Fibroblast of peridontal ligament (primary cell): Measurements from ENCODE around the gene SLC1A7.

Experiments
- DNase-seq: peaks from one replicate; pipeline ENCODE4 v3.0.0-alpha.2; 2010; ENCODE audit errors: extremely low read depth

The SLC1A7 gene

GRCh38 chr1:53091841-53092645 lies 50.4 kb downstream of the SLC1A7 start:
- DNase-seq: no peak

- DNase-seq: no peak
Measured at GRCh38 chr1:53090227-53091147, 52.0 kb downstream of the SLC1A7 start.

- DNase-seq: peak; percentile 9
Measured at GRCh38 chr1:53089478-53090226, 52.8 kb downstream of the SLC1A7 start.

GRCh38 chr1:53088616-53089300 lies 53.7 kb downstream of the SLC1A7 start:
- DNase-seq: no peak

- DNase-seq: no peak
Measured at GRCh38 chr1:53087332-53088285, 54.8 kb downstream of the SLC1A7 start.

GRCh38 chr1:53086491-53087070 lies 55.9 kb downstream of the SLC1A7 start:
- DNase-seq: no peak

DNA sequence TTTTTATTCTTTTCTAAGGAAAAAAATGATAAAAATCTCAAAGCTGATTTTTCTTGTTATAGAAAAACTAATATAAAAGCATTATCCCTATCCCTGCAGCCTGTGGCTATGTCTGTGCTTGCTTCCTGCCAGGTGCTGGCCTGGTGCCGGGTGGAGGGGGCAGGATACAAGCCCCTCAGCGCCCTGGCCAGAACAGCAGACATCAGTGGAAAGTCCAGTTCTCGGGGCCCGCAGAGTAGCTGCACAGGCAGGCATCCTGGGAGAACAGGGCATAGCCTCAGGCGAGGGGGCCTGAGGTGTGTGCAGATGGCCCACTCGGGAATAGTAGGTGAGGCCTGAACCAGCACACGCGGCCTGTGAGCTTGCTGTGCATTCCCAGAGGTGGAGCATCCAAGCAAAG lies 57.0 kb downstream of the SLC1A7 start:
- no peak for DNase-seq

- no peak for DNase-seq
Measured at GRCh38 chr1:53084589-53084971, 57.9 kb downstream of the SLC1A7 start.

DNA sequence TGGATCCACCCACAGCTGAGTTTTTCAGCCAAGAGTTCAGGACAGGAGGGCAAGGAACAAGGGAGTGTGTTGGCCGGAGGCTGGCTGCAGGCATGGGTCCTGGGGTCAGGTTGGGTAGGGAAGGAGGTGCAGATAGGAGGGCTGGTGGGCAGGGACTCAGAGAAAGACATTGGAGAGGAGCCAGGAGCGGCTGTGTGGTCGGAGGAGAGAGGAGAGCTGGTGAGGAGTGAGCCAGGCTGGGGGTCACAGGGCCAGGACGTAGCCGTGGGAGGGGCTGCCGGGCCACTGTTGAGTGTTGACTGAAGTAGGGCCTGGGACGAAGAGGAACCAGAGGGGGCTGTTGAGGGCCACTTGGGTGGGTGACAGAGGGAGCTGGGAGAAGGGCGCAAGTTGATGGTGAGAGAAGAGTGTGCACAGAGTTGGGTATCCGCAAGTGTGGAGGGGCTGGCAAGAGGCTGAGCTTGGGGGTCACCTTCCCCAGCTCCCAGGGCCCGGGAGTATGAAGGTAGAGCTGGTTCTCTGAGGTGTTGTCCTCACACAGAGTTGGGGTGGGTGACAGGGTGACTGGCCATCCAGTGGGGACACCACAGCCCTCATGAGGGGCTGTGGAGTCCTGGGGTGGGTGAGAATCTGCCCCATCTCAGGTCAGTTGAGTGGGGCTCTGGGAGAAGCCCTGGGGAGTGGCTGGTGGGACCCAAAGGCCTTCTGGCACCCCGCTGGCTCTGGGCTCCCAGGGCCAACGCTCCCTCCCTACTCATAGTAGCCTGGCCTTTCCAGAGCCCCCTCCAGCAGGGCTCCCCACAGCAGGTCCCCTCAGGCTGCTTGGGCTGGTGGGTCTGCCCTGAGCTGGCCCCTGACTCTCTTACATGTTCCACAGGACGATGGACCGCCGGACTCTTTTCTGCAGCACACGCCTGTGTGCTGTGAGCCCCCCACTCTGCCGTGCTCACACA lies 58.5 kb downstream of the SLC1A7 start:
- no peak for DNase-seq

GRCh38 chr1:53082826-53083455 lies 59.5 kb downstream of the SLC1A7 start:
- no peak for DNase-seq

GRCh38 chr1:53081384-53082066 lies 60.9 kb downstream of the SLC1A7 start:
- no peak for DNase-seq

DNA sequence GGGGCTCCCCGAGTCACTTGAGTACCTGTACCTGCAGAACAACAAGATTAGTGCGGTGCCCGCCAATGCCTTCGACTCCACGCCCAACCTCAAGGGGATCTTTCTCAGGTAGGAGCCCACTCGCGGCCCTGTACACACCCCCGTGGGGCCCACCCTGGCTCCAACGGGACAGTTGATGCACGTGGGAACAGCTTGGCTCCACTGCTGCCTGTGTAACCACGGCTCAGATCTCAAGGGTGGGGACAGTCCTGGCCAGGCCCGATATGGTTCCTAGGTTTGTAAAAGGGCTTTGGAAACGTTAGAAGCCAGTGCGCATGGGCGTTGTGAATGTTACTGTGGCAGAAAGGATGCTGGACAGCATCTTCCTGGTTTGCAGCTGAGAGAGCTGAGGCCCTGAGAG lies 61.7 kb downstream of the SLC1A7 start:
- no peak for DNase-seq

DNA sequence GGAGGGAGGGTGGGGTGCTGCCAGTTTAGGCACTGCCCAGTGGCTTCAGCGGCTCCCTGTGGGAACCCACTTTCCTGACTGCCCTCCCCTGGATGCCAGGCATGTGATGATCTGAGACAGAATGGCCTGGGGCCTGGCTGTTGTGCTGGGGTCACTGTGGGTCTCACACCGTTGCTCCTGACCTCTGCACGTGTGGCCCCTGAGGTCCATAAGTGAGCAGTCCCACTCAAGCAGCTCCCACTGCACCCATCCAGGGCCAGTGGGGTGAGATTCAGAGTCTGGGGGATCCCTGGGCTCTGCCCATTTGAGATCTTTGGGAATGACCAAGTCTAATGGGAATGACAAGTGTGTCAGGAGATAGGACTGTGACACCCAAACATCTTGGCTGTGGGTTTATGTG lies 62.4 kb downstream of the SLC1A7 start:
- no peak for DNase-seq

DNA sequence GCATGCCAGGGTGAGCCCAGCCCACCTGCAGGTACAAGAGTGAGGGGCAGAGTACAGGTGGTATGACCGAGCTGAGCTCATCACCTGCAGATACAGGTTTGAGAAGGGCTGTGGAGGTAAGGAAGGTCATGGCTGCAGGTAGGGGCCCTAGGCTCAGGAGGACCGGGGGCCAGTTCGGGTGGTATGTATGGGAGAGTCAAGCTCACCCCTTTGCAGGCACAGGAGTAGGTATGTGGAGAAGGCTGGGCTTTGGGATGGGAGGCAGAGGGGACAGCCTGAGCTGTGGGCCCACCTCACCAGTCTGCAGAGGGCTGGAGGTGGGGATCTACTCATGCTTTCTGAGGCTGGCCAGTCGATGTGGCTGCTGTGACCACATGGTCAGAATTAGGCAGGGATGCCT lies 63.2 kb downstream of the SLC1A7 start:
- no peak for DNase-seq

GRCh38 chr1:53078333-53079101 lies 63.9 kb downstream of the SLC1A7 start:
- no peak for DNase-seq

- no peak for DNase-seq
Measured at GRCh38 chr1:53077599-53077965, 64.9 kb downstream of the SLC1A7 start.
